NOMO-1 treated with dmso at 0.1 percent for 144 hours (cell line): ENCODE results near the gene PDCD4.

ENCODE experiments used
- DNase-seq: peaks from one replicate; lab custom pipeline; 2025; ENCODE audit not compliant: unreplicated experiment; lab: John Stamatoyannopoulos, UW

Gene PDCD4

GRCh38 chr10:110871298-110872084 lies at the start of gene PDCD4:
Gene PDCD4 (plus strand): TSS chr10:110871928. CDS start chr10:110876028, 4,100 bp downstream.
- peak; percentile 91 for DNase-seq

- no peak for DNase-seq
These were observed 49.6 kb upstream of the PDCD4 start for GRCh38 chr10:110822035-110822711.

- no peak for DNase-seq
These were observed 48.9 kb upstream of the PDCD4 start for GRCh38 chr10:110822712-110823311.

GRCh38 chr10:110824152-110824441 lies 47.6 kb upstream of the PDCD4 start:
- DNase-seq: no peak

GRCh38 chr10:110824660-110825059 lies 47.1 kb upstream of the PDCD4 start:
- no peak for DNase-seq

- no peak for DNase-seq
These were observed 46.2 kb upstream of the PDCD4 start for GRCh38 chr10:110825508-110825907.

- DNase-seq: no peak
These were observed 44.3 kb upstream of the PDCD4 start for GRCh38 chr10:110827410-110827809.

GRCh38 chr10:110827875-110828274 lies 43.9 kb upstream of the PDCD4 start:
- no peak for DNase-seq

GRCh38 chr10:110828525-110828924 lies 43.2 kb upstream of the PDCD4 start:
- no peak for DNase-seq

- no peak for DNase-seq
These were observed 41.9 kb upstream of the PDCD4 start for GRCh38 chr10:110829721-110830410.

- DNase-seq: no peak
These were observed 38.3 kb upstream of the PDCD4 start for GRCh38 chr10:110833234-110833940.

GRCh38 chr10:110833941-110834628 lies 37.6 kb upstream of the PDCD4 start:
- DNase-seq: no peak

- no peak for DNase-seq
These were observed 37.0 kb upstream of the PDCD4 start for GRCh38 chr10:110834629-110835301.

- DNase-seq: no peak
These were observed 35.9 kb upstream of the PDCD4 start for GRCh38 chr10:110835841-110836240.

GRCh38 chr10:110836706-110837105 lies 35.0 kb upstream of the PDCD4 start:
- DNase-seq: no peak

- DNase-seq: no peak
These were observed 34.1 kb upstream of the PDCD4 start for GRCh38 chr10:110837418-110838171.

- no peak for DNase-seq
These were observed 31.4 kb upstream of the PDCD4 start for GRCh38 chr10:110840225-110840922.

GRCh38 chr10:110840923-110841428 lies 30.8 kb upstream of the PDCD4 start:
- DNase-seq: no peak
